HepG2 (cell line): ENCODE data around the gene SLIT1. TPM values are rescaled to one million over a fixed set of nuclear protein-coding genes. Genes with fewer than 3 reads are reported as not detected.

Experiments used
- CREM ChIP-seq, 2 experiments: sonication (generic) in 1 of 2; formaldehyde crosslinking in 1 of 2; IDR thresholded peaks; 2 replicates each; pipeline versions ENCODE4 v1.4.0 to v1.6.1; 2016 to 2020; ENCODE audit warnings: antibody characterized with exemption in 1 of 2, mild to moderate bottlenecking in 1 of 2, missing genetic modification reagents in 1 of 2
- FOXK2 ChIP-seq: fragments of 450-650 bp; IDR thresholded peaks from 2 replicates; pipeline ENCODE4 v1.6.1; 2016
- PHB2 ChIP-seq: fragments of 450-650 bp; IDR thresholded peaks from 2 replicates; pipeline ENCODE4 v1.6.1; 2018; ENCODE audit not compliant: partially characterized antibody
- polyA plus RNA-seq, 8 experiments: library from polyadenylated mRNA; depleted of rRNA in 3 of 8; stranded (reverse) in 7 of 8; unstranded in 1 of 8; fragments of >200 nt; fragmentation: Illumina TruSeq in 4 of 8; extraction: Trizol in 4 of 8; gene quantifications; 2 replicates each; pipeline versions ENCODE4 v1.2.1 to v1.2.3, GENCODE V29; 2011 to 2016; ENCODE audit warnings: low read depth in 4 of 8, missing spikeins in 1 of 8, mixed read lengths in 1 of 8; ENCODE audit not compliant: insufficient read depth in 1 of 8
- total RNA-seq, 5 experiments: library from RNA; depleted of rRNA; stranded (reverse); fragments of >200 nt; fragmentation: Illumina TruSeq; extraction: Trizol; gene quantifications; 2 replicates each; pipeline ENCODE4 v1.2.3, GENCODE V29; 2016; ENCODE audit warnings: low read depth in 1 of 5
- TF ChIP-seq, protein P1 (sequence below): sonication (generic); formaldehyde crosslinking; IDR thresholded peaks from 2 replicates; pipeline ENCODE4 v1.4.0; 2020; ENCODE audit warnings: missing genetic modification reagents
- TF ChIP-seq, protein P2 (sequence below): sonication (generic); formaldehyde crosslinking; IDR thresholded peaks from 2 replicates; pipeline ENCODE4 v1.4.0; 2020; ENCODE audit warnings: missing genetic modification reagents, borderline replicate concordance

SLIT1 gene
- total and polyA plus RNA-seq, 2 of the 13 experiments (the other 11 are each of a cell fraction or from before 2014, with no cell fraction given) = 0.09 to 0.33 TPM

DNA sequence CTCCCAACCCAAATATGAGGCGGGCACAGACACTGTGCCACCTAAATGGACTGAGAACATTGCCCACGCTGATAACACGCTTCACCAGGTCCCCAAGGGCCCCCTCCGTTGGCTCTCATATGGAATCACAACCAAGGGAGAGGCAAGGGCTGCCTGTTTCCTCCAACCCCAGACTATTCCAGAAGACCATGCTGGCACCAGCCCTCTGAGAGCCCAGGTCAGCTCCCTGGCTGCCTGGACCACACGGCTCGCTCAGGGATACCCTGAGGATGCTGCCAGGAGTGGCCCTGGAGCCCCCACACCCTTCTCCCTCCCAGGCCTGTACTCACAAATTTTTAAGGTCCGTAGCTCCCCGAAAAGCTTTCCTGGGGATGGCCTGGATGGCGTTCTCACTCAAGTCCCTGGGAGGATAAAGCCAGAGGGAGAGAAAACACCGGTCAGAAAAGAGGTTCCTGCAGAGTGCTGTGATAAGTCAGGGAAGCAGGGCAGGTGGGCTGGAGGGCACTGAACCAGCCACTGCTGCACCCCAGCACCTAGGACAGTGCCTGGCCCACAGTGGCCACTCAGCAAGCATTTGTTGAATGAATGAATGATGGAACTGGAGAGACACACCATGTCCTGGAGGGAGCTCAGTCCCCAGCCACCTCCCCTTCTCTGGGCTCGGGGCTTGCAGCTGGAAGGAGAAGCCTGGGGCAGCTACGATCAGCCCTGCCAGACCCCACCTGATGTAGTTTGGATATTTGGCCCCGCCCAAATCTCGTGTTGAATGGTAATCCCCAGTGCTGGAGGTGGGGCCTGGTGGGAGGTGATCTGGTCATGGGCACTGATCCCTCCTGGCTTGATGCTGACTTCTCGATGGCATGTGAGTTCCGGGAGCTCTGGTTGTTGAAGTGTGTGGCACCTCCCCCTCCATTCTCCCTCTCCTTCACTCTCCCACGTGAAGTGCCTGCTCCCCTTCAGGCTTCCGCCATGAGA is 119.8 kb downstream of the SLIT1 start (continued):
- TF ChIP-seq CREM (IDR thresholded peaks at IDR 0.05) (no peak), CREM (CRISPR knock-in tag; IDR thresholded peaks at IDR 0.05) (no peak), PHB2 (no peak), FOXK2 (no peak)
- TF ChIP-seq, protein P1, sequence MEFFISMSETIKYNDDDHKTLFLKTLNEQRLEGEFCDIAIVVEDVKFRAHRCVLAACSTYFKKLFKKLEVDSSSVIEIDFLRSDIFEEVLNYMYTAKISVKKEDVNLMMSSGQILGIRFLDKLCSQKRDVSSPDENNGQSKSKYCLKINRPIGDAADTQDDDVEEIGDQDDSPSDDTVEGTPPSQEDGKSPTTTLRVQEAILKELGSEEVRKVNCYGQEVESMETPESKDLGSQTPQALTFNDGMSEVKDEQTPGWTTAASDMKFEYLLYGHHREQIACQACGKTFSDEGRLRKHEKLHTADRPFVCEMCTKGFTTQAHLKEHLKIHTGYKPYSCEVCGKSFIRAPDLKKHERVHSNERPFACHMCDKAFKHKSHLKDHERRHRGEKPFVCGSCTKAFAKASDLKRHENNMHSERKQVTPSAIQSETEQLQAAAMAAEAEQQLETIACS (CRISPR knock-in tag) = no peak
- TF ChIP-seq, protein P2, sequence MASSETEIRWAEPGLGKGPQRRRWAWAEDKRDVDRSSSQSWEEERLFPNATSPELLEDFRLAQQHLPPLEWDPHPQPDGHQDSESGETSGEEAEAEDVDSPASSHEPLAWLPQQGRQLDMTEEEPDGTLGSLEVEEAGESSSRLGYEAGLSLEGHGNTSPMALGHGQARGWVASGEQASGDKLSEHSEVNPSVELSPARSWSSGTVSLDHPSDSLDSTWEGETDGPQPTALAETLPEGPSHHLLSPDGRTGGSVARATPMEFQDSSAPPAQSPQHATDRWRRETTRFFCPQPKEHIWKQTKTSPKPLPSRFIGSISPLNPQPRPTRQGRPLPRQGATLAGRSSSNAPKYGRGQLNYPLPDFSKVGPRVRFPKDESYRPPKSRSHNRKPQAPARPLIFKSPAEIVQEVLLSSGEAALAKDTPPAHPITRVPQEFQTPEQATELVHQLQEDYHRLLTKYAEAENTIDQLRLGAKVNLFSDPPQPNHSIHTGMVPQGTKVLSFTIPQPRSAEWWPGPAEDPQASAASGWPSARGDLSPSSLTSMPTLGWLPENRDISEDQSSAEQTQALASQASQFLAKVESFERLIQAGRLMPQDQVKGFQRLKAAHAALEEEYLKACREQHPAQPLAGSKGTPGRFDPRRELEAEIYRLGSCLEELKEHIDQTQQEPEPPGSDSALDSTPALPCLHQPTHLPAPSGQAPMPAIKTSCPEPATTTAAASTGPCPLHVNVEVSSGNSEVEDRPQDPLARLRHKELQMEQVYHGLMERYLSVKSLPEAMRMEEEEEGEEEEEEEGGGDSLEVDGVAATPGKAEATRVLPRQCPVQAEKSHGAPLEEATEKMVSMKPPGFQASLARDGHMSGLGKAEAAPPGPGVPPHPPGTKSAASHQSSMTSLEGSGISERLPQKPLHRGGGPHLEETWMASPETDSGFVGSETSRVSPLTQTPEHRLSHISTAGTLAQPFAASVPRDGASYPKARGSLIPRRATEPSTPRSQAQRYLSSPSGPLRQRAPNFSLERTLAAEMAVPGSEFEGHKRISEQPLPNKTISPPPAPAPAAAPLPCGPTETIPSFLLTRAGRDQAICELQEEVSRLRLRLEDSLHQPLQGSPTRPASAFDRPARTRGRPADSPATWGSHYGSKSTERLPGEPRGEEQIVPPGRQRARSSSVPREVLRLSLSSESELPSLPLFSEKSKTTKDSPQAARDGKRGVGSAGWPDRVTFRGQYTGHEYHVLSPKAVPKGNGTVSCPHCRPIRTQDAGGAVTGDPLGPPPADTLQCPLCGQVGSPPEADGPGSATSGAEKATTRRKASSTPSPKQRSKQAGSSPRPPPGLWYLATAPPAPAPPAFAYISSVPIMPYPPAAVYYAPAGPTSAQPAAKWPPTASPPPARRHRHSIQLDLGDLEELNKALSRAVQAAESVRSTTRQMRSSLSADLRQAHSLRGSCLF (CRISPR knock-in tag) = no peak
